IMR-90 (cell line): Measurements from ENCODE around the gene ZNF385B. TPM values are rescaled to one million over a fixed set of nuclear protein-coding genes. Genes with fewer than 3 reads are reported as not detected.

Experiments
- ATAC-seq: fragments of 200-7000 bp; cut with Tn5 transposase; 2 replicates; pipeline ENCODE4 v1.9.1; 2020; ENCODE audit warnings: low read depth, mild to moderate bottlenecking, moderate library complexity
- BruUV-seq: library from RNA; stranded (reverse); fragments of 400-500 nt; replicated peaks from 2 replicates; lab custom pipeline; 2021; lab: Mats Ljungman, UMichigan
- CTCF ChIA-PET: fragments of 300-600 bp; formaldehyde crosslinking; extraction: SDS; loops from one replicate; lab custom pipeline; 2021; ENCODE audit warnings: antibody characterized with exemption; lab: Yijun Ruan, JAX
- POLR2A ChIA-PET: fragments of 300-600 bp; sonication (Branson Sonifier 250); formaldehyde crosslinking; loops from one replicate; lab custom pipeline; 2022; ENCODE audit warnings: antibody characterized with exemption; ENCODE audit not compliant: unreplicated experiment; lab: Charles Lee
- DNase-seq: peaks from one replicate; pipeline ENCODE4 v3.0.0; 2013
- H2AFZ ChIP-seq: replicated peaks from 2 replicates; pipeline ENCODE3; 2013; ENCODE audit warnings: low read length, mild to moderate bottlenecking; ENCODE audit not compliant: poor library complexity
- H2AK5ac ChIP-seq: 2 replicates; pipeline ENCODE4 v1.6.1; 2013; ENCODE audit warnings: low read depth, low read length, inconsistent platforms
- H2AK9ac ChIP-seq: replicated peaks from 2 replicates; pipeline ENCODE3; 2013; ENCODE audit warnings: mild to moderate bottlenecking, low read depth, low read length, moderate library complexity; ENCODE audit not compliant: poor library complexity
- H2BK120ac ChIP-seq: 2 replicates; pipeline ENCODE4 v1.6.1; 2013; ENCODE audit warnings: low read depth, low read length, inconsistent platforms
- H2BK15ac ChIP-seq: 3 replicates; pipeline ENCODE4 v1.6.1; 2013; ENCODE audit warnings: low read depth, low read length, inconsistent platforms
- H2BK20ac ChIP-seq: 2 replicates; pipeline ENCODE4 v1.6.1; 2013; ENCODE audit warnings: low read depth, mild to moderate bottlenecking, inconsistent platforms, low read length, moderate library complexity
- H2BK5ac ChIP-seq: 2 replicates; pipeline ENCODE4 v1.6.1; 2013; ENCODE audit warnings: mild to moderate bottlenecking, low read depth, low read length, inconsistent platforms; ENCODE audit not compliant: poor library complexity, severe bottlenecking
- H3K14ac ChIP-seq: replicated peaks from 2 replicates; pipeline ENCODE4 v1.6.1; 2013; ENCODE audit warnings: low read depth, low read length, inconsistent platforms
- H3K18ac ChIP-seq: 2 replicates; pipeline ENCODE4 v1.6.1; 2013; ENCODE audit warnings: low read depth, low read length, control low read depth
- H3K23ac ChIP-seq: 2 replicates; pipeline ENCODE4 v1.6.1; 2013; ENCODE audit warnings: low read depth, low read length, inconsistent platforms
- H3K27ac ChIP-seq: 2 replicates; pipeline ENCODE4 v1.5.1; 2013; ENCODE audit warnings: mild to moderate bottlenecking, control low read depth, low read length; ENCODE audit not compliant: insufficient read depth
- H3K27me3 ChIP-seq: 2 replicates; pipeline ENCODE4 v1.6.1; 2013; ENCODE audit warnings: low read length; ENCODE audit not compliant: control insufficient read depth, insufficient read depth
- H3K36me3 ChIP-seq: 2 replicates; pipeline ENCODE4 v1.6.1; 2013; ENCODE audit warnings: low read length, mixed read lengths; ENCODE audit not compliant: control insufficient read depth, insufficient read depth
- H3K4ac ChIP-seq: 2 replicates; pipeline ENCODE4 v1.6.1; 2013; ENCODE audit warnings: low read depth, low read length, inconsistent platforms
- H3K4me1 ChIP-seq: 2 replicates; pipeline ENCODE4 v1.6.1; 2013; ENCODE audit warnings: low read length, mixed read lengths; ENCODE audit not compliant: control insufficient read depth, insufficient read depth
- H3K4me2 ChIP-seq: 2 replicates; pipeline ENCODE4 v1.6.1; 2013; ENCODE audit warnings: low read depth, mild to moderate bottlenecking, control low read depth, low read length, moderate library complexity
- H3K4me3 ChIP-seq: 2 replicates; pipeline ENCODE4 v1.5.1; 2013; ENCODE audit warnings: low read depth, mild to moderate bottlenecking, control low read depth, low read length, moderate library complexity; ENCODE audit not compliant: insufficient read depth
- H3K56ac ChIP-seq: 2 replicates; pipeline ENCODE4 v1.6.1; 2013; ENCODE audit warnings: low read length, inconsistent platforms; ENCODE audit not compliant: insufficient read depth; ENCODE audit errors: extremely low read depth
- H3K79me1 ChIP-seq, 2 experiments: 2 replicates each; pipeline ENCODE4 v1.6.1; 2013; ENCODE audit warnings: low read length in 2 of 2, inconsistent platforms in 1 of 2, low read depth in 1 of 2
- H3K9ac ChIP-seq: 2 replicates; pipeline ENCODE4 v1.6.1; 2013; ENCODE audit warnings: low read depth, low read length, control low read depth
- H3K9me1 ChIP-seq: 2 replicates; pipeline ENCODE4 v1.6.1; 2013; ENCODE audit warnings: low read length, inconsistent platforms; ENCODE audit not compliant: insufficient read depth
- H3K9me3 ChIP-seq: 2 replicates; pipeline ENCODE4 v1.6.1; 2013; ENCODE audit warnings: low read length; ENCODE audit not compliant: control insufficient read depth, insufficient read depth
- H4K20me1 ChIP-seq: 2 replicates; pipeline ENCODE4 v1.6.1; 2013; ENCODE audit warnings: low read length, inconsistent platforms; ENCODE audit not compliant: insufficient read depth
- H4K5ac ChIP-seq: 2 replicates; pipeline ENCODE4 v1.6.1; 2013; ENCODE audit warnings: mild to moderate bottlenecking, low read depth, low read length, control low read depth
- H4K8ac ChIP-seq, 2 experiments: 2 replicates each; pipeline ENCODE4 v1.6.1; 2013; ENCODE audit warnings: low read depth in 2 of 2, low read length in 2 of 2, control low read depth in 1 of 2, inconsistent platforms in 1 of 2
- H4K91ac ChIP-seq: 2 replicates; pipeline ENCODE4 v1.6.1; 2013; ENCODE audit warnings: low read depth, low read length, inconsistent platforms; ENCODE audit not compliant: insufficient read depth
- FOS ChIP-seq: fragments of 150-350 bp; IDR thresholded peaks from 2 replicates; pipeline ENCODE4 v1.6.1; 2016; ENCODE audit warnings: low read depth, low read length
- MAZ ChIP-seq: IDR thresholded peaks from 2 replicates; pipeline ENCODE4 v1.6.1; 2012; ENCODE audit warnings: low read depth, mild to moderate bottlenecking, low read length, improper control_type of control experiment, moderate library complexity, borderline replicate concordance
- NFE2L2 ChIP-seq: fragments of 150-350 bp; IDR thresholded peaks from 2 replicates; pipeline ENCODE4 v1.6.1; 2016; ENCODE audit warnings: low read depth, mild to moderate bottlenecking, low read length
- POLR2A ChIP-seq: IDR thresholded peaks from 2 replicates; pipeline ENCODE4 v1.6.1; 2012; ENCODE audit warnings: mild to moderate bottlenecking, low read depth, low read length
- USF2 ChIP-seq: fragments of 150-350 bp; IDR thresholded peaks from 2 replicates; pipeline ENCODE4 v1.6.1; 2017; ENCODE audit warnings: mild to moderate bottlenecking, antibody characterized with exemption, low read length, low read depth
- WGBS, 2 experiments: methylation state at CpG; one replicate each; pipeline versions ENCODE4 v1.1.5 to v1.1.7; 2013; ENCODE audit warnings: missing lambda C conversion rate in 2 of 2; ENCODE audit not compliant: insufficient read length in 1 of 2; ENCODE audit errors: extremely low coverage in 2 of 2; 5-methylcytosine and 5-hydroxymethylcytosine counted together
- dilution Hi-C: fragments of 300-500 bp; cut with HindIII; formaldehyde crosslinking; loops from one replicate; pipeline ENCODE4 v1.14.3; 2018; ENCODE audit warnings: low sequenced_read_pairs; ENCODE audit not compliant: unreplicated experiment
- in situ Hi-C: fragments of 300-500 bp; cut with MboI; formaldehyde crosslinking; loops from 3 replicates; pipeline ENCODE4 v1.14.3; 2019; ENCODE audit warnings: low sequenced_read_pairs, inconsistent platforms, mixed read lengths
- intact Hi-C: fragments of 100-400 bp; cut with micrococcal nuclease; formaldehyde crosslinking; loops from 2 replicates; pipeline ENCODE4 v1.10.0; 2022
- polyA plus RNA-seq, 3 experiments: library from polyadenylated mRNA; depleted of rRNA; stranded (reverse); fragments of >200 nt; gene quantifications; 2 replicates each; pipeline ENCODE4 v1.2.3, GENCODE V29; 2012; ENCODE audit warnings: low replicate concordance in 1 of 3
- total RNA-seq: library from RNA; depleted of rRNA; stranded (reverse); fragments of >200 nt; gene quantifications from 2 replicates; pipeline ENCODE4 v1.2.3, GENCODE V29; 2012

ZNF385B gene
- total and polyA plus RNA-seq, 2 of the 4 experiments (the other 2 are of a cell fraction) = not detected

GRCh38 chr2:179602452-179602851 lies 259.0 kb downstream of the ZNF385B start:
- Histone ChIP-seq H4K91ac (no peak overlapping the region), H2BK15ac (no peak overlapping the region), H2BK5ac (peak overlapping the region; percentile 61), H2BK120ac (no peak overlapping the region), H3K9me3 (no peaks in the 10 kb centered on the region), H3K14ac (no peak overlapping the region), H3K4me2 (no peak overlapping the region), H3K9ac (no peak overlapping the region), H4K8ac (no peak overlapping the region), H3K4me1 (no peaks in the 10 kb centered on the region; the same call in none of the 2 replicates), H4K5ac (no peak overlapping the region), H4K20me1 (no peaks in the 10 kb centered on the region), H3K27ac (no peak overlapping the region), H3K23ac (no peak overlapping the region), H3K9me1 (no peaks in the 10 kb centered on the region), H3K27me3 (no peaks in the 10 kb centered on the region), H2AFZ (no peak overlapping the region), H2AK9ac (no peak overlapping the region), H3K4ac (no peak overlapping the region), H3K4me3 (no peak overlapping the region), H3K79me1 (no peaks in the 10 kb centered on the region), H2BK20ac (no peak overlapping the region), H3K36me3 (no peaks in the 10 kb centered on the region), H2AK5ac (no peak overlapping the region), H3K18ac (no peak overlapping the region), H3K56ac (no peak overlapping the region)
- in situ Hi-C loops = no loop called here
- no CpG with 5 or more reads among the region's 4 CpGs for WGBS, 2 experiments
- CTCF ChIA-PET = interaction anchor here (0.6 kb wide), 1 partner anchor 15 kb away, joined by 4 read pairs; no protein-coding TSS in a partner anchor
- peak; percentile 60 for DNase-seq
- TF ChIP-seq POLR2A = no peak
- no peak for TF ChIP-seq NFE2L2
- no peak for TF ChIP-seq FOS
- TF ChIP-seq USF2 = no peak
- no peak for TF ChIP-seq MAZ
- dilution Hi-C loops = no loop called here
- no peak; the same call in 1 of the 2 replicates for ATAC-seq
- intact Hi-C loops = no loop called here
- no TSS peak for BruUV-seq
- POLR2A ChIA-PET = no interaction called here
